EL (cell line): Measurements from ENCODE around the gene TAPT1.

Experiments
- DNase-seq: peaks from one replicate; pipeline ENCODE4 v3.0.0-alpha.2; 2016

Gene TAPT1, protein sequence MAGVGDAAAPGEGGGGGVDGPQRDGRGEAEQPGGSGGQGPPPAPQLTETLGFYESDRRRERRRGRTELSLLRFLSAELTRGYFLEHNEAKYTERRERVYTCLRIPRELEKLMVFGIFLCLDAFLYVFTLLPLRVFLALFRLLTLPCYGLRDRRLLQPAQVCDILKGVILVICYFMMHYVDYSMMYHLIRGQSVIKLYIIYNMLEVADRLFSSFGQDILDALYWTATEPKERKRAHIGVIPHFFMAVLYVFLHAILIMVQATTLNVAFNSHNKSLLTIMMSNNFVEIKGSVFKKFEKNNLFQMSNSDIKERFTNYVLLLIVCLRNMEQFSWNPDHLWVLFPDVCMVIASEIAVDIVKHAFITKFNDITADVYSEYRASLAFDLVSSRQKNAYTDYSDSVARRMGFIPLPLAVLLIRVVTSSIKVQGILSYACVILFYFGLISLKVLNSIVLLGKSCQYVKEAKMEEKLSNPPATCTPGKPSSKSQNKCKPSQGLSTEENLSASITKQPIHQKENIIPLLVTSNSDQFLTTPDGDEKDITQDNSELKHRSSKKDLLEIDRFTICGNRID

GRCh38 chr4:16225863-16226815 lies at the start of gene TAPT1:
TAPT1 (minus strand) TSS chr4:16226471; CDS start chr4:16226457, 14 bp downstream.
- peak; percentile 64 for DNase-seq

DNA sequence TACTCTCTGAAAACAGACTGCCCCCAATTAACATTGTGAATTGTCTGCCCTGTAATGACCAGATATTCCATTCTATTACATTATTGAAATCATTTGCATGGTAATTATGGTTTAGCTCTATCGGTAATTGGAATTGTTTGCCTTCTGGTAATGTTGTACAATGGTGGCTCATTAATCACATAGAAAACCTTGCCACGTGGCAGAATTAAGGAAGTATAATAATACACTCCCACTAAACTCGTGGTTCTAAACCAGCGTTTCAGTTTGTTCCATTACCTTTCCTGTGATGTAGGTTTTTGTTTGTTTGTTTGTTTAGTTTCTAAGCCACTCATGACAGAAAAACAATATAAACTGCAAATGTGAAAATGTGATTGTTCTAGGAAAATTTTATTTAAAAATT lies 45.1 kb upstream of the TAPT1 start:
- no peak for DNase-seq

- DNase-seq, result peak; percentile 20
Measured at GRCh38 chr4:16270454-16271328, 44.4 kb upstream of the TAPT1 start.

DNA sequence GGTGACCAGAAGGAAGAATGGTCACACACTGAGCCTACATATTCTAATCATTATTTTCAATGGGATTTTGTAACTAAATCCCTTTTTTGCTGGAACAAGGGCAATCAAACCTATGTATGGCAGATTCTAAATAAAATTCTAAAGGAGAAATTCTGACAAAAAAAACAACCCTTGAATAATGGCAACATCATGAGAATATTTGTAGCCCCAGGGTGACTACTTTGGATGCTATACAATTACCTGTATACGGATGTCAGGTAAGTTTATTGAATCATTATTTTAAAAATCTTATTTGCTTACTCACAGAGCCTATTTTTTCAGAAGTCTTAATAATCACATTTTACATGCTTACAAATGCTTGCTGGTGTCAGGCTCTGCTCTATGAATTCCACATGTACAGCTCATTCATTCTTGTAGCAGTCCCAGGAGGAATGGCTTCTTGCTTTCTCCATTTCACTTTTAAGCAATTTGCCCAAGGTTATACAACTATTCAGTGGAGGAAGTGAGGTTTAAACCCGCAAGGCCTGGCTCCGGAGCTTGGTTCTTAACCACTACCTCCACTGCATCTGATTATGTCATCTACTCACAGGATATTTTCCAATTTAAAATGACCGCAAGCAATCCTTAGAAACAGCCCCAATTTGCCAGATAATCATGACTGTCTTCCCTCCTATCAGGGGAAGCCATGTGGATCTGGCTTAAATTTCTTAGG lies 43.6 kb upstream of the TAPT1 start:
- peak; percentile 95 for DNase-seq

DNA sequence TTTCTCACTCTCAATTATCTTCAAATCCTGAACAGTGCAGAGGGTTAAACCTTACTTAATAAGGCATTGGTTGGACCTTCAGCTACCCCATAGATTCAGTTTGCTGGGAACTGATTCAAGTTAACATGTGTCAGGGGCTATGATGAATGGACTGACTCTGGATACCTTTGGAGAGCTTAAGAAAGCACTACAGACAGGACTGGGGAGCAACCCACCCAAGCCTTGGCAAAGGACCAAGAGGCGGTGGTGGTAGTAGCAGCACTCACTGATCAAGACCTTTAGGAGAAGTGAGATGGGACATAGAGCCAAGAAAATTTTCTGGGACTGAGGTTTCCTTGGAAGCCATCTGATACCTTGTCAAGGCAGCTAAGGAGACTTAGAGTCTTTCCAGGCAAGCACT lies 43.0 kb upstream of the TAPT1 start:
- no peak for DNase-seq

DNA sequence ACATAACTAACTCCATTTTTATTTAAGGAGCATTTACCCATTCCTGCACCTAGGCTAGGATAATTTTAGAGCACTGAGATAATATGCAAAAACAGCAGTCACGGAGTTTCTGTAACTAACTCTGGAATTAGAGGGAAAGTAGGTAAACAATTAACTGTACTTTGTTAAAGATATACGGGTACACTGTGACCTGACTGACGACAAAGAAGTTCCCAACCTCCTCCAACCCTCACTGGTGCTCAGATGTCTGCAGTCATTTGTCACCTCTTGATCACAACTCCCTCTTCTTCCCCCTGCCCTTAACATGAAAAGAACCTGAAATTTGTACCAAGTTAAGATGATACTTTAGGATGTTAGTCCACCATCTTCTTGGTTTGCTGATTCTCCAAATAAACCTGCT lies 42.0 kb upstream of the TAPT1 start:
- DNase-seq, result no peak

DNA sequence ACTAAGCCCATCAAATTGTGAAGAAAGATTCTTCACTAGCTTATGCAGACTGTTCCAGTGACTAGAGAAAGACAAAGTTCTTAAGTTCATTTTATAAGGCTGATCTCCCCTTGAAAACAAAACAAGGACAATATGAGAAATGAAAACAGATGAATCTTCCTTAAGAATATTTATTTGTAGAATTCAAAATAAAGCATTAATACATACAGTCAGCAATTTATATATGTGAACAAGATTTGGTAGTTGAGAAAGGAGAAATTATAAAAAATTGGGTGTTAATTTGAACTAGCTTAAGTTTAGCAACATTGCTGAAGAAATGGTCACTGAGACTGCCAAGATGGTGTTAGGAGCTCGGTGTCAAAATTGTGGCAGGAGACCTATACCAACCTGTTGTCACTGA lies 41.4 kb upstream of the TAPT1 start:
- DNase-seq, result no peak

- DNase-seq, result no peak
Measured at GRCh38 chr4:16265820-16266219, 39.5 kb upstream of the TAPT1 start.

GRCh38 chr4:16264798-16265197 lies 38.5 kb upstream of the TAPT1 start:
- peak; percentile 51 for DNase-seq

DNA sequence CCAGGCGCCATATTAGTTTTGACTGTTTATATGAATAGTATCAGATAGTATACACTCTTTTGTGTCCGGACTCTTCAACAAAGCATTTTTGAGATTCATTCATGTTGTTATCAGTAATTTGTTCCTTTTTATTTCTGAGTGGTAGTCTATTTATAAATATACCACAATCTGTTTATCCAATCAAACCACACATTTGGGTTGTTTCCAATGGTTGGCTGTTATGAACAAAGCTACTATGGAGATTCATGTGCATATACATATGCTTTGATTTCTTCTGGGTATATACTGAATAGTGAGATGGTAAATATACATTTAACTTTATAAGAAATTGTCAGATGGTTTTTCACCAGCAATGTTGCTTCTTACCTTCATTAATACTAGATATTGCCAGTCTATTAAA lies 36.8 kb upstream of the TAPT1 start:
- no peak for DNase-seq

- DNase-seq, result no peak
Measured at GRCh38 chr4:16262188-16262587, 35.9 kb upstream of the TAPT1 start.

- DNase-seq, result no peak
Measured at GRCh38 chr4:16261313-16261878, 35.1 kb upstream of the TAPT1 start.

DNA sequence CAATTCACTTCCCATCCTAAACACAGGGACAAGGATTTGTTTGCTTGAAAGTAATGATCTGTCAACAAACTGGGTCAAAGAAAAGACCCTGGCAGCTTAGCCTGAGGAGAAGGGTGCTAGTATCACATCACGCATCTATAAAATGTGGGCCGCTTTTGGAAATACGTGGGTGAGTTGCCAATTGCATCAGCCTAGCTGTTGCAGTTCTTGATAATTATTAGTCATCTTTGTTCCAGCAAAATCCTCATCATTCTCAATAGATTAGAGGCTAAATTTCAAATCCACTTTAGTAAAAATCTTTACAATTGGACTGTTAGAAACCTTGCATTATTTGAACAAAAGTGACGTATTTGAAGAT lies 33.6 kb upstream of the TAPT1 start:
- DNase-seq, result no peak

DNA sequence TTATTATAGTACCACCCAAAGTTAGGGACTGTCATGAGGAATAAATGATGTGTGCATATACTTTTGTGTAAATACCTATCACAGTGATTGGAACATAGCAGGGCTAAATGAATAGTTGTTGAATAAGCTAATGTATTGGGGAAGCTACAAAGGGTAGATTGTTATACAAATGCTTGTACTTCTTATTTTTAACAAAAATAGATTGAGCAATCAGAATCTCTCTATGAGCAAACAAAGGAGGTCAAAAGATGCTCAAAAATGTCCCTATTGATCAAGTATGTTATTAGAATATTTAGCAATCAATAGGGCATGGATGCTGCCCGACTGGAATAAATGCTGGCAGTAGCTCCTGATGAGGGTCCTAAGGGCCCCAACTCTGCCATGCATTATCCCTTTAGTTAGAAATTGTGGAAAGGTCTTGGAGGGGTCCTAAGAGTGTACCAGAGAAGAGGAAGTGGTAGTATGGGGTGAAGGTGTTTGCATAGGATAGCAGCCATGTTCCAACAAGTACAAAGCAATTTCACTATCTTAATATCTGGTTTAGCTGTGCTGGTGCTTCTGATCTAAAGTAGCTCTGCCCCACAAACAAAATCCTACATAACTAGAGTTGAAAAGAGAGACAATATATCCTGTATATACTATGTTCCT lies 33.1 kb upstream of the TAPT1 start:
- DNase-seq, result no peak

GRCh38 chr4:16257611-16258010 lies 31.3 kb upstream of the TAPT1 start:
- no peak for DNase-seq

- no peak for DNase-seq
Measured at GRCh38 chr4:16256343-16256742, 30.1 kb upstream of the TAPT1 start.

DNA sequence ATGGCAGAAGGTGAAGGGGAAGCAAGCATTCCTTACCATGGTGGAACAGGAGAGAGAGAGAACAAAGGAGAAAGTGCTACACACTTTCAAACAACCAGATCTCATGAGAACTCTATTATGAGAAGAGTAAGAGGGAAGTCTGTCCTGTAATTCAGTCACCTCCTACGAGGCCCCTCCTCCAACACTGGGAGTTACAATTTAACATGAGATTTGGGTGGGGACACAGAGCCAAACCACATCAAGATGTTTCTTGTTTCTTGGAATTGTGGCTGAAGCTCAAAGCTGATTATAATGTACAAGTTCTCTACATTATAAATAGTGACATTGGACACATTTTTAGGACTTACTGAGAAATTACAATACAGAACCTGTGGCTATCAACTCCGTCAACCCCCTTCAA lies 29.5 kb upstream of the TAPT1 start:
- DNase-seq, result no peak

DNA sequence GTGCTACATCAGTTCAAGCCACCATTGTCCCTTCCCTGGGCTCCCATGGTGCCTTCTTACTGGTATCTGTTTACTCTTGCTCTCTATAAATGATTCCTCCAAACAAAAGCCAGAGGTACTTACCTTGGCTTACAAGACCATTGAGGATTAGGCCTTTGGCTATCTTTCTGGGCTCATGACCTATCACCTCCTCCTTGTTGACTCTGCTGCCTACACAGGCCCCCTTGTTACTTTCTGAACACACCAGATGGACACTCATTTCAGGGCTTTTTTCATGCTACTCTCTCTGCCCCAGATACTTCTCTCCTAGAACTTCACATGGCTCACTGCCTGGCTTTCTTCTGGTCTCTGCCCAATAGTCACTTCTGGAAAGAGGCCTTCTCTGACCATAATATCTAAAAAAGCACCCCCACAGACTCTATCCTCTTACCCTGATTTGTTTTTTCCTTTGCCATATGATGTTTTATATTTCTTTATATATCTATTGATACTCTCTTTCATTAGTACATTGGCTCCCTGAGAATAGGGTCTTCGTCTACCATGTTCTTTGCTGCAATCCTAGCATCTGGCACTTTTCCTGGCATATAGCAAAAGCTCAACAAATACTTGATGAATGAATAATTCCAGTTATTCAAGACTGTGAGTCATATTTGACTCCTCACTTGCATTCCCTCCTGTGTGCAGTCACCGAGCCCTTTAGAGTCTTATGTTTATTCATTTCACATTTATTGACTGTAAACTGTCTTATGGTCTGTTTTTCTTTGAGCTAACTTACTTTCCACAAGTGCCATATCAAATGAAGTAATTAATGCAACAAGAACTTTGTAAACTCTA lies 27.1 kb upstream of the TAPT1 start:
- DNase-seq, result peak; percentile 89

DNA sequence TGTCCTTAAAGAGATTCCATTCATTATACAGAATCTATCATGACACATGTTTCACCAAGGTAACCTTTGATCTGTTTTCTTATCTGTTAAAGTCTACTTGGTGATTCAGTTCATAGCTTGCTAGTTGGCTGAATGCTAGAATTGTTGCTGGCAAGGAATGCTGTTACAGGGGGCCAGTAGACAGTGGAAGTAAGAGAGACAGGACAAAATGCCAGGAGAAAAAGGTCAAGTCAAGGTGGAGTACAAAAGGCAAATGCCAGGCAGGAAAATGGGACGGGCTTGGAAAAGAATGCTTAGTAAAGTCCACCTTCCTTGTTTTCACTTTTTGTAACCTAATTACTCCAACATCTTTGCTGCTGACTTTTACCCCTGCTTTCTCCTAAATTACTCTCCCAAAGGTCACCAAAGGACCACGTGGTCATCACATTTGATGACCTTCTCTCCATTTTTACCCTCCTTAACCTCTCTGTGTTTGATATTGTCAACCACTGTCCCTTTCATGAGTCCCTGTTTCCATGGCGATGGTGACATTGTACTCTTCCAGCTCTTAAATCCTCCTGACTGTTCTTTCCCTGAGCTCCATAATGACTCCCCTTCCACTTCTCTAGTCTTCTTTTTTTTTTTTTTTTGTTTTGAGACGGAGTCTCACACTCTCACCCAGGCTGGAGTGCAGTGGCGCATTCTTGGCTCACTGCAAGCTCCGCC lies 24.5 kb upstream of the TAPT1 start:
- peak; percentile 40 for DNase-seq
